Measurements from ENCODE around the gene CFAP100. TPM values are rescaled to one million over a fixed set of nuclear protein-coding genes. Genes with fewer than 3 reads are reported as not detected.

Gene CFAP100
- total RNA-seq, 4 donors from 2014 or later = not detected

GRCh38 chr3:126460381-126460780 is 65.7 kb downstream of the CFAP100 start:
- DNase-seq = no peak
- 77 to 86% methylated on average over 7 of the region's 7 CpGs for WGBS, 2 donors

GRCh38 chr3:126461450-126462070 is 66.9 kb downstream of the CFAP100 start:
- 93 to 96% methylated on average over 12 to 15 of the region's 17 CpGs for WGBS, 2 donors
- H3K27ac ChIP-seq = no peak overlapping the region
- no peak overlapping the region for H3K4me3 ChIP-seq (replicated peaks in 1 of 3)
- DNase-seq = no peak
- peaks cover 71% of the 10 kb centered on the region in 2 donors for H3K36me3 ChIP-seq
- intact Hi-C loops (cut with DNase I) = no loop called here
- H3K4me1 ChIP-seq = no peaks in the 10 kb centered on the region
- H3K27me3 ChIP-seq = no peaks in the 10 kb centered on the region
- H3K9me3 ChIP-seq = no peaks in the 10 kb centered on the region
- no peak for TF ChIP-seq CTCF (IDR thresholded peaks at IDR 0.05)
- TF ChIP-seq POLR2A (IDR thresholded peaks at IDR 0.05) = no peak

More at GRCh38 chr3:126460381-126460780, 65.7 kb downstream of the CFAP100 start:
- no peaks in the 10 kb centered on the region for H3K27me3 ChIP-seq
- H3K27ac ChIP-seq = no peak overlapping the region
- no peak overlapping the region for H3K4me3 ChIP-seq (replicated peaks in 1 of 3)
- H3K4me1 ChIP-seq = no peaks in the 10 kb centered on the region
- intact Hi-C loops (cut with DNase I) = no loop called here
- peaks cover 60% of the 10 kb centered on the region in 2 donors for H3K36me3 ChIP-seq
- TF ChIP-seq CTCF (IDR thresholded peaks at IDR 0.05) (no peak), POLR2A (IDR thresholded peaks at IDR 0.05) (no peak)
- no peaks in the 10 kb centered on the region for H3K9me3 ChIP-seq

GRCh38 chr3:126463521-126463920 is 68.8 kb downstream of the CFAP100 start:
- WGBS, 2 donors = 93 to 98% methylated on average over 2 of the region's 2 CpGs
- no peak overlapping the region for H3K4me3 ChIP-seq (replicated peaks in 1 of 3)
- no peak for DNase-seq
- TF ChIP-seq POLR2A (IDR thresholded peaks at IDR 0.05) (no peak), CTCF (IDR thresholded peaks at IDR 0.05) (no peak)
- intact Hi-C loops (cut with DNase I) = no loop called here
- peaks cover 77 to 80% of the 10 kb centered on the region in 2 donors for H3K36me3 ChIP-seq
- no peak overlapping the region for H3K27ac ChIP-seq
- no peaks in the 10 kb centered on the region for H3K4me1 ChIP-seq
- no peaks in the 10 kb centered on the region for H3K27me3 ChIP-seq
- H3K9me3 ChIP-seq = no peaks in the 10 kb centered on the region

GRCh38 chr3:126464093-126464492 is 69.4 kb downstream of the CFAP100 start:
- intact Hi-C loops (cut with DNase I) = no loop called here
- TF ChIP-seq CTCF (IDR thresholded peaks at IDR 0.05) = no peak
- TF ChIP-seq POLR2A (IDR thresholded peaks at IDR 0.05) = no peak
- no peak for DNase-seq
- no peak overlapping the region for H3K4me3 ChIP-seq (replicated peaks in 1 of 3)
- H3K36me3 ChIP-seq = peaks cover 77 to 86% of the 10 kb centered on the region in 2 donors
- H3K27me3 ChIP-seq = no peaks in the 10 kb centered on the region
- no peaks in the 10 kb centered on the region for H3K9me3 ChIP-seq
- H3K4me1 ChIP-seq = no peaks in the 10 kb centered on the region
- WGBS, 2 donors = 92 to 98% methylated on average over 4 of the region's 4 CpGs
- H3K27ac ChIP-seq = no peak overlapping the region

- H3K4me1 ChIP-seq = peaks cover 0 to 2% of the 10 kb centered on the region in 2 donors
- no peak overlapping the region for H3K27ac ChIP-seq
- H3K9me3 ChIP-seq = no peaks in the 10 kb centered on the region
- TF ChIP-seq CTCF (IDR thresholded peaks at IDR 0.05) = no peak
- intact Hi-C loops (cut with DNase I) = no loop called here
- H3K27me3 ChIP-seq = no peaks in the 10 kb centered on the region
- WGBS, 2 donors = 71 to 78% methylated on average over 4 of the region's 4 CpGs
- DNase-seq = no peak
- H3K36me3 ChIP-seq = peaks cover 76 to 89% of the 10 kb centered on the region in 2 donors
- no peak overlapping the region for H3K4me3 ChIP-seq (replicated peaks in 1 of 3)
Measured at GRCh38 chr3:126464494-126464893, 69.8 kb downstream of the CFAP100 start.

Data from thyroid gland (tissue), 4 donors.